DMS153 treated with DMSO at 0.1 percent for 48 hours (cell line): ENCODE data around the gene PEX10.

ENCODE experiments used
- DNase-seq: peaks from one replicate; lab custom pipeline; 2025; ENCODE audit not compliant: unreplicated experiment; lab: John Stamatoyannopoulos, UW

PEX10 gene

GRCh38 chr1:2389644-2390043 is 22.7 kb downstream of the PEX10 start:
- DNase-seq: no peak

- no peak for DNase-seq
Observed at GRCh38 chr1:2388004-2388913, 24.1 kb downstream of the PEX10 start.

- DNase-seq: no peak
Observed at GRCh38 chr1:2386636-2387611, 25.4 kb downstream of the PEX10 start.

GRCh38 chr1:2385606-2386280 is 26.6 kb downstream of the PEX10 start:
- DNase-seq: no peak

- DNase-seq: no peak
Observed at GRCh38 chr1:2384941-2385481, 27.4 kb downstream of the PEX10 start.

- no peak for DNase-seq
Observed at GRCh38 chr1:2384130-2384860, 28.1 kb downstream of the PEX10 start.

GRCh38 chr1:2383576-2383975 is 28.8 kb downstream of the PEX10 start:
- DNase-seq: no peak

- no peak for DNase-seq
Observed at GRCh38 chr1:2382621-2383361, 29.6 kb downstream of the PEX10 start.

- DNase-seq: no peak
Observed at GRCh38 chr1:2381741-2382620, 30.4 kb downstream of the PEX10 start.

GRCh38 chr1:2380816-2381591 is 31.4 kb downstream of the PEX10 start:
- DNase-seq: no peak

- DNase-seq: no peak
Observed at GRCh38 chr1:2379733-2380404, 32.5 kb downstream of the PEX10 start.

- DNase-seq: no peak
Observed at GRCh38 chr1:2378956-2379732, 33.2 kb downstream of the PEX10 start.

- DNase-seq: no peak
Observed at GRCh38 chr1:2378441-2378851, 33.9 kb downstream of the PEX10 start.

- no peak for DNase-seq
Observed at GRCh38 chr1:2377751-2378440, 34.5 kb downstream of the PEX10 start.

- no peak for DNase-seq
Observed at GRCh38 chr1:2376931-2377672, 35.3 kb downstream of the PEX10 start.
